HUES48 (cell line): ENCODE measurements around the gene RUNX1.
"Not testable (repeated sequence)": the region's sequence is repeated elsewhere in the genome, so short reads cannot be mapped to it uniquely, and the experiment has no call there.

ENCODE experiments used
- H3K27ac ChIP-seq: one replicate; pipeline ENCODE4 v1.7.0; 2013; ENCODE audit warnings: low read depth, low read length, inconsistent platforms
- H3K27me3 ChIP-seq: 2 replicates; pipeline ENCODE4 v1.6.1; 2013; ENCODE audit warnings: mild to moderate bottlenecking, low read length; ENCODE audit not compliant: control insufficient read depth, insufficient read depth
- H3K36me3 ChIP-seq: 2 replicates; pipeline ENCODE4 v1.6.1; 2013; ENCODE audit warnings: low read length; ENCODE audit not compliant: control insufficient read depth, insufficient read depth
- H3K4me1 ChIP-seq: 2 replicates; pipeline ENCODE4 v1.6.1; 2013; ENCODE audit warnings: mild to moderate bottlenecking, low read length; ENCODE audit not compliant: control insufficient read depth, insufficient read depth
- H3K4me3 ChIP-seq: 2 replicates; pipeline ENCODE4 v1.5.1; 2013; ENCODE audit warnings: mild to moderate bottlenecking, low read depth, low read length
- H3K9ac ChIP-seq: 2 replicates; pipeline ENCODE4 v1.6.1; 2013; ENCODE audit warnings: mild to moderate bottlenecking, low read depth, low read length, moderate library complexity
- H3K9me3 ChIP-seq: 2 replicates; pipeline ENCODE4 v1.6.1; 2013; ENCODE audit warnings: low read length; ENCODE audit not compliant: control insufficient read depth, insufficient read depth

The RUNX1 gene

GRCh38 chr21:34967509-34968289 is 81.4 kb downstream of the RUNX1 start:
- Histone ChIP-seq H3K27me3 (no peaks in the 10 kb centered on the region), H3K4me3 (no peak overlapping the region), H3K9ac (no peak overlapping the region), H3K36me3 (no peaks in the 10 kb centered on the region), H3K4me1 (no peaks in the 10 kb centered on the region), H3K27ac (no peak overlapping the region), H3K9me3 (no peaks in the 10 kb centered on the region)

DNA sequence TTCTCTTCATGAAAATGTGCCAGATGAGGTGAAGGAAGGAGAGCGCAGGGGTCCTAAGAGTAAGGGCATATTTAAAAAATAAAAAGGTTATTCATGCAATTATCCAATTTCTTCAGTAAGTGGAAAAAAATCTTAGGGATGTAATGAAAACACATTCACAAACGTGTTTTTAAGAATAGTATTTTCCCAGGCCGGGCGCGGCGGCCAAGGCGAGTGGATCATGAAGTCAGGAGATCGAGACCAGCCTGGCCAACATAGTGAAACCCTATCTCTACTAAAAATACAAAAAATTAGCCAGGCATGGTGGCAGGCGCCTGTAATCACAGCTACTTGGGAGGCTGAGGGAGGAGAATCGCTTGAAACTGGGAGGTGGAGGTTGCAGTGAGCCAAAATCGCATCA is 82.2 kb downstream of the RUNX1 start:
- H3K4me3 ChIP-seq, H3K4me1 ChIP-seq, H3K9me3 ChIP-seq, H3K36me3 ChIP-seq, H3K27ac ChIP-seq, H3K27me3 ChIP-seq, H3K9ac ChIP-seq: not testable (repeated sequence)

DNA sequence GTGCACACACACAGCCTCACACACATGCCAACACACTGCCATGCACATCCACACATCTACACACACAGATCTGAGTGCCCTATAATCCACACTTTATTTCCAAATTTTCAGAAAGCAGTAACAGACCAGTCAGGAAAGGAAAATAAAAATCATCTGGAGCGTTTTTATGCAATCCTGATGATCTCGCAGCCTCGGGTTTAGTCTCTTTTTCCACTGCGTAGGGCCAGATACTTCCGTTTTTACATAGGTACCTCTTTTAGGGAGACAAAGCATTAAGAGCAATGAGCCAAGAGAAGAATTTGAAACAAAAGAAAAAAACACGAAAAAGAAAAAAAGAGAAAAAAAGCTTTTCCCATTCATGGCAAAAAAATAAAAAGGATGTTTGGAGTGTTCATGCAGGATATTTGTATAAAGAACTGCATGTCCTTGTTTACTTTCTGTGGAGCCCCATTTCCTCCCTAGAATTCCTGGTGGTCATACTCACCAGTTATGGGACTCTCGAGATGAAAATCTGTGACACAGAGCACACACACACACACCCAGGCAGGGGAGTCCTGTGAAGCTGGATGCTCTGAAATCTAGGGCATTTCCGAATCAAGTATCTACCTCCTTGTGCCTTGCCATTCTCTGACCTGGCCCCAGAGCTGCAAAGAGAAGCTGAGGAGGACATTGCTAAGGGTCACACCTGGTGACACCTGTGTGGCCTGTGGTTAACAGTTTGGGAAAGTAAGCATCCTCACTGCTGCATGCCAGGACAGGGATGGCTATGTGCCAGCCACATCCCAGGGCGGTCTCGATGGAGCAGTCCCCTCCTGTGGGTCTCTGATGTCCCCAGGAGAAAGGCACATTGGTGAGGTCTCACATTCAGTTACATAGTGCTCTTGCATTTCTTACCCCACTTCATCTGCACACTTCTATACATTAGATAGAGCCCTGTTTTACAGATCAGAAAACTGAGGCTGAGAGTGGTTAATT is 83.6 kb downstream of the RUNX1 start:
- H3K9ac ChIP-seq: no peak overlapping the region
- no peaks in the 10 kb centered on the region for H3K27me3 ChIP-seq
- no peak overlapping the region for H3K27ac ChIP-seq
- no peaks in the 10 kb centered on the region for H3K9me3 ChIP-seq
- peaks cover 3% of the 10 kb centered on the region for H3K4me1 ChIP-seq
- no peaks in the 10 kb centered on the region for H3K36me3 ChIP-seq
- H3K4me3 ChIP-seq: no peak overlapping the region

- Histone ChIP-seq H3K27ac (no peak overlapping the region), H3K9ac (no peak overlapping the region), H3K9me3 (no peaks in the 10 kb centered on the region), H3K27me3 (no peaks in the 10 kb centered on the region), H3K36me3 (no peaks in the 10 kb centered on the region), H3K4me3 (no peak overlapping the region), H3K4me1 (peaks cover 6% of the 10 kb centered on the region)
These were observed 86.4 kb downstream of the RUNX1 start for GRCh38 chr21:34962586-34963222.

DNA sequence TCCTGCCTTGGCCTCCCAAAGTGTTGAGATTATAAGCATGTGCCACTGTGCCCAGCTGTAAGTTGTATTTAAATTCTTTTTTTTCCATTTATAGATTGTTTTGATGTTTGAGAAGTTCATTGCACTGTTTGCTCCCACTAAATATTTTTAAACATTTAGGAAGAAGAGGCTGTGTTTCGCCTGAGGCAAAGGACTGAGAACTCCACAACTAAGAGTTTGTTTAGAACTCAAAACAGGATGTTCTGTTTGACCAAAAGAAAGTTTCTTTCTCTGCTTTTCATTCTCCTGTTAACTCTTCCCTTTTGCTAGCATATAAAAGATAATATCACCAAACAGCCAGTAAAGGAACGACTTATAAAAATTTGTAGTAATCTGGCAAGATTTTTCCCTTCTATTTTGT is 87.0 kb downstream of the RUNX1 start:
- Histone ChIP-seq H3K9me3 (no peaks in the 10 kb centered on the region), H3K36me3 (no peaks in the 10 kb centered on the region), H3K4me3 (no peak overlapping the region), H3K4me1 (peaks cover 6% of the 10 kb centered on the region), H3K27me3 (no peaks in the 10 kb centered on the region), H3K9ac (no peak overlapping the region), H3K27ac (no peak overlapping the region)

- Histone ChIP-seq H3K4me1 (peaks cover 6% of the 10 kb centered on the region), H3K4me3 (no peak overlapping the region), H3K9me3 (no peaks in the 10 kb centered on the region), H3K27ac (no peak overlapping the region), H3K9ac (no peak overlapping the region), H3K36me3 (no peaks in the 10 kb centered on the region), H3K27me3 (no peaks in the 10 kb centered on the region)
These were observed 88.4 kb downstream of the RUNX1 start for GRCh38 chr21:34960687-34961086.

DNA sequence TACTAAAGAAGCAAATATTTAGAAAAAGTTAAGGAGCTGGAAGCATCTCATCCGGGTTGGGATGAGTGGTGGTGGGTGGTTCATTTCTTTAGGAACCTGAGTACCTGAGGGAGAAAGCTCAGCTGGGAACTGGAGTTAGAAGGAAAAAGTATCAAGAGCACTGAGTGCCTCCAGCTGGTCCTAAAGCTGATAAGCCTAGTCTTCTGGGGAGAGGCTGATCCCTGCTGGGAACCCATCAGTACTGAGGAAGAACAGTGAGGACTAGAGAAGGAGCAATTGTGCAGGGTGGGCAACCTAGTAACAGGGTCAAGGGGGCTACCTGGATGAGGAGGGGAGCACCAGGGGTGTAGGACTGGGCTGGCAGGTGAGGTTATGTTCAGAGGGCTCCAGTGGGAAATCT is 89.5 kb downstream of the RUNX1 start:
- Histone ChIP-seq H3K27me3 (no peaks in the 10 kb centered on the region), H3K9me3 (no peaks in the 10 kb centered on the region), H3K27ac (no peak overlapping the region), H3K36me3 (no peaks in the 10 kb centered on the region), H3K9ac (no peak overlapping the region), H3K4me3 (no peak overlapping the region), H3K4me1 (peaks cover 6% of the 10 kb centered on the region)

DNA sequence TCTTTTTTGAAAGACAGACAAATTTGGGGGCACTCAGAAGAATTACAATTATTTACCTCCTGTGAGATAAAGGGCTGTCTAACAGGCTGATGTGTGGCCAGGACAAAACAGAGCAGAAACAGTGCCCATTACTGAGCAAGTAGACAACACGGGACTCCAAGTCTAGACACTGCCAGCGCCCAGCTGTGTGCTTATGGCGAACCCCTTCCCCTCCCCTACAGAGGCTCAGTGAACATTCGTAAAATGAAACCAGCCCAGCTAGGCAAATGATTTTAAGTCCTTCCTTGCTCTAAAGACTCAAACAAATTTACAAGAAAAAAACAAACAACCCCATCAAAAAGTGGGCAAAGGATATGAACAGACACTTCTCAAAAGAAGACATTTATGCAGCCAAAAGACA is 91.1 kb downstream of the RUNX1 start:
- no peaks in the 10 kb centered on the region for H3K9me3 ChIP-seq
- H3K4me3 ChIP-seq: no peak overlapping the region
- peaks cover 8% of the 10 kb centered on the region for H3K4me1 ChIP-seq
- H3K27ac ChIP-seq: no peak overlapping the region
- no peaks in the 10 kb centered on the region for H3K27me3 ChIP-seq
- no peak overlapping the region for H3K9ac ChIP-seq
- no peaks in the 10 kb centered on the region for H3K36me3 ChIP-seq

DNA sequence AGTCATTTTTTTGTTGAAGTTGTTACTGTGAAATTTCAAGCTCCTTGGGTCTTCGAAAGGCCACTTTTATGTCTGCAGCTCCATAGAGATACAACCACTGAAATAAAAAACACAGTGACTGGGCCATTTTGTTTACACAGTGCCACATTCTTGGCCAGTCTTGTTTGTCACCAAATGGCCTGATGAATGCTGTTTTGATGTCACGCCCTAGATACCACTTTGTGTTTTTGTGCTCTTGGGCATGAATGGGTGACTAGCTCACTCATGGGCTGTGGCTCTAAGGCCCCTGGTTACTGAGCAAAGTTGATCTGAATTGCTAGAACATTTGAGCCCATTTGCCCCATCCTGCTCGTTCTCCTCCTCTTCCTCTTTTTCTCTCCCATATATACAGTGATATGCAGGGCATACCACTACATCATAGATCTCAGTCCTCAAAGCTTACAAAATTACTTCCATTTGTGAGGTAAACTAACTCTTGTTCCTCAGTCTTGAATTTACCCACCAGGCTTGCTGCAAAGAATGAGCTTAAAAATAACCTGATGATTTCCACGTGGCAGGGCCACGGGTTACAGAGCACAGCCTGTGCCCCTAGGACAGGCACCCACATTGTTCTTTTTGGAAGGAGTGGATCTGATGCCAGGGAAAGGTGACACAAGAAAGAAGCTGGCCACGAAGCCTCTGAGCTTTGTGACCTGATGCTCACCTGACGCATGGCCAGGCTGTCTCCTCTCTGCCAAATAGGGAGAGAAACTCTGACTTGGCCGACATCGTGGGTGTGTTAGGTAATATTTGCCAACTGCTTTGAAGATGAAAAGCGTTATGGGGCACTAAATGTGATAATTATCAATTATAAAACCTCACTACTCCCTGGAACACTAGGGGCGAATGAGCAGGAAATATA is 92.4 kb downstream of the RUNX1 start:
- no peaks in the 10 kb centered on the region for H3K9me3 ChIP-seq
- peaks cover 15% of the 10 kb centered on the region for H3K4me1 ChIP-seq
- no peaks in the 10 kb centered on the region for H3K27me3 ChIP-seq
- H3K36me3 ChIP-seq: no peaks in the 10 kb centered on the region
- H3K4me3 ChIP-seq: no peak overlapping the region
- no peak overlapping the region for H3K9ac ChIP-seq
- no peak overlapping the region for H3K27ac ChIP-seq

- Histone ChIP-seq H3K9ac (no peak overlapping the region), H3K9me3 (no peaks in the 10 kb centered on the region), H3K4me3 (no peak overlapping the region), H3K36me3 (no peaks in the 10 kb centered on the region), H3K27ac (no peak overlapping the region), H3K4me1 (peaks cover 9% of the 10 kb centered on the region; the same call in 1 of the 2 replicates), H3K27me3 (no peaks in the 10 kb centered on the region)
These were observed 95.2 kb downstream of the RUNX1 start for GRCh38 chr21:34953950-34954349.
